CD4-positive, alpha-beta T cell treated with Interferon alpha-2 for 1 hour (primary cell): Measurements from ENCODE around the gene HAND2.

ENCODE experiments used
- DNase-seq, 2 donors: peaks; one replicate each; pipeline ENCODE4 v3.0.0-alpha.2; 2020 to 2022

The HAND2 gene

GRCh38 chr4:173535957-173536356, 5.9 kb upstream of the HAND2 start:
- DNase-seq: no peak

- no peak for DNase-seq
These were observed 5.3 kb upstream of the HAND2 start for GRCh38 chr4:173535165-173535902.

- DNase-seq: no peak
These were observed 4.4 kb upstream of the HAND2 start for GRCh38 chr4:173534434-173534833.

- no peak for DNase-seq
These were observed 2.9 kb upstream of the HAND2 start for GRCh38 chr4:173532725-173533511.

GRCh38 chr4:173531086-173531965, 1.3 kb upstream of the HAND2 start:
- no peak for DNase-seq

GRCh38 chr4:173530326-173531085, 477 bp upstream of the HAND2 start:
- no peak for DNase-seq

GRCh38 chr4:173528378-173529321, 1.4 kb downstream of the HAND2 start:
- no peak for DNase-seq

GRCh38 chr4:173527103-173527891, 2.7 kb downstream of the HAND2 start:
- no peak for DNase-seq

- DNase-seq: no peak
These were observed 3.3 kb downstream of the HAND2 start for GRCh38 chr4:173526724-173527102.

GRCh38 chr4:173526027-173526482, 4.0 kb downstream of the HAND2 start:
- no peak for DNase-seq

- DNase-seq: no peak
These were observed 4.7 kb downstream of the HAND2 start for GRCh38 chr4:173525118-173526011.

- DNase-seq: no peak
These were observed 5.6 kb downstream of the HAND2 start for GRCh38 chr4:173524218-173525117.

GRCh38 chr4:173522951-173523395, 7.1 kb downstream of the HAND2 start:
- no peak for DNase-seq

- DNase-seq: no peak
These were observed 7.7 kb downstream of the HAND2 start for GRCh38 chr4:173522160-173522950.

GRCh38 chr4:173521467-173522159, 8.4 kb downstream of the HAND2 start:
- DNase-seq: no peak

- DNase-seq: no peak
These were observed 9.0 kb downstream of the HAND2 start for GRCh38 chr4:173520921-173521466.
